Measurements from ENCODE around the gene GSTT2B. TPM values are rescaled to one million over a fixed set of nuclear protein-coding genes. Genes with fewer than 3 reads are reported as not detected.
"Not testable (repeated sequence)": the region's sequence is repeated elsewhere in the genome, so short reads cannot be mapped to it uniquely, and the experiment has no call there.

Gene GSTT2B
- total RNA-seq, result 1.1 TPM
- polyA plus RNA-seq, result 12.8 TPM
- long read RNA-seq, donor 1, result 0 reads
- long read RNA-seq, donor 2, result 0 reads
- long read RNA-seq, donor 3, transcript GSTT2B-201 (5 exons, 1,099 nt), result major isoform, 8 of 10 reads
- long read RNA-seq, donor 3, partial matches to known transcripts, result 0 of 10 reads
- long read RNA-seq, donor 3, other reads (novel, unspliced or antisense), result 0 of 10 reads
- long read RNA-seq, donor 4, result 0 reads
- long read RNA-seq, donor 5, partial matches to known transcripts, result 0 of 3 reads
- long read RNA-seq, donor 5, other reads (novel, unspliced or antisense), result 0 of 3 reads
- long read RNA-seq, donor 6, partial matches to known transcripts, result 0 of 2 reads
- long read RNA-seq, donor 6, other reads (novel, unspliced or antisense), result 0 of 2 reads
- long read RNA-seq, donor 7, result 0 reads
- long read RNA-seq, donor 8, result 0 reads
- long read RNA-seq, donor 9, result 0 reads
- long read RNA-seq, donor 10, partial matches to known transcripts, result 0 of 1 reads
- long read RNA-seq, donor 10, other reads (novel, unspliced or antisense), result 0 of 1 reads

DNA sequence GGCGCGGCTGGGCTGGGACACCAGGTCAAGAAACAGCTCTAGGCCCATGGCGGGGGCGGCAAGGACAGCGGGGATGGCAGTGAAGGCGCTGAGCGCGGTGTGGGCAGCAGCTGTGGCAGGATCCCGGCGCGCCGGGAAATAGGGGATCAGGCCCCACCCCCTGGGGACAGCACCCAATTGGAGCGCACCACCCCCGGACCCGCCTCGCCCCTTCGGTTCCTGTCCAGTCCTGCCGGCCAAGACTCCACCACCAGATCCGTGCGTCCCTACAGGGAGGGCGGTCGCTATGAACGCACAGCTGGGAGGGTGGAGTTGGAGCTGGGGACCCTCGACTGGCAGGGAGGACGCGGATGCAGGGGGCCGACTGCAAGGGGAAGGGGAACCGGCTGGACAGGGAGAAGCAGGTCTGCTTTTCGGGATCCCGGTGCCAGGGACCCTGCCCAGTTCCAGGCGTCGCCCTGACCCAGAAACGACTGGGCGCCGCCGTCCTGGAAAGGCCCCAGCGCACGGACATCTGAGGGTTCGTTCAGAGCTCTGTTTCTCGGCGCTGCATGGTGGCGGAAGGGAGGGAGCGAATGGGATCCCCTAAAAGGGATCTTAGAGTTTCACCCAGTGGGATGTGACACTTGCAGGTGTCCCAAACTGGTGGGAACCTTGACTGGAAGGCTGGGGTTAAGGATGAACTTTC is at the start of gene GSTT2B:
Gene GSTT2B, minus strand, starts transcription at position 112 of the 688 bp plus-strand sequence. Its CDS starts 64 bp downstream, at position 48.
- H3K9me3 ChIP-seq (ENCODE audit: control insufficient read depth in 2 of 2, insufficient read depth in 1 of 2, low read length in 1 of 2); H3K27ac ChIP-seq (ENCODE audit: low read depth in 1 of 2, low read length in 1 of 2); H3K4me3 ChIP-seq (ENCODE audit: low read length in 2 of 2); DNase-seq (ENCODE audit: low read depth in 6 of 9, low spot score in 9 of 9); H3K27me3 ChIP-seq (ENCODE audit: control insufficient read depth in 2 of 2, insufficient read depth in 1 of 2, low read length in 1 of 2); H3K36me3 ChIP-seq (ENCODE audit: control insufficient read depth in 2 of 2, insufficient read depth in 2 of 2, low read length in 1 of 2); H3K4me1 ChIP-seq (ENCODE audit: control insufficient read depth in 2 of 2, insufficient read depth in 2 of 2, low read length in 2 of 2): not testable (repeated sequence)
- no CpG with 5 or more reads among the region's 43 CpGs for WGBS

DNA sequence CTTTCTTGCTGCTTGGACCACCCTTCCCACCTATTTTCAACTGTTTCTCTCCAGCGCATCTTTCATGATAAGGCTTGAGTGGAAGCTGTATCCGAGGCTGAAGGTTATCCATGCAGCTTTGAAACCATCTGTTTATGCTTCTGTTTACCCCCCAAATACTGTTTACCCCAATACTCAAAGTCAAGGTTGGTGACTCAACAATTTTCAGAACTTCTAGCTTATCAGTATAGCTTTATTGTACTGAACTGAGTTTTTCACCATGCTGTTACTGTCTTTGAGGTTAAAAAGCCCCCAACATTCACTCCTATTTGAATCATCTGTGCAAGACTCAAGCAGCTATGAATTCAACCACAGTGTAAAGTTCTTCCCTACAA is 49.0 kb upstream of the GSTT2B start:
- H3K27ac ChIP-seq (ENCODE audit: low read depth in 1 of 2, low read length in 1 of 2), result no peak overlapping the region
- H3K27me3 ChIP-seq (ENCODE audit: control insufficient read depth in 2 of 2, insufficient read depth in 1 of 2, low read length in 1 of 2), result no peaks in the 10 kb centered on the region
- H3K36me3 ChIP-seq (ENCODE audit: control insufficient read depth in 2 of 2, insufficient read depth in 2 of 2, low read length in 1 of 2), result no peaks in the 10 kb centered on the region
- 97% methylated on average over 2 of the region's 2 CpGs for WGBS
- DNase-seq (ENCODE audit: low read depth in 6 of 9, low spot score in 9 of 9), result no peak
- H3K4me1 ChIP-seq (ENCODE audit: control insufficient read depth in 2 of 2, insufficient read depth in 2 of 2, low read length in 2 of 2), result peaks cover 0 to 13% of the 10 kb centered on the region in 2 donors
- no peak overlapping the region for H3K4me3 ChIP-seq (ENCODE audit: low read length in 2 of 2)
- no peaks in the 10 kb centered on the region for H3K9me3 ChIP-seq (ENCODE audit: control insufficient read depth in 2 of 2, insufficient read depth in 1 of 2, low read length in 1 of 2)

- H3K36me3 ChIP-seq (ENCODE audit: control insufficient read depth in 2 of 2, insufficient read depth in 2 of 2, low read length in 1 of 2), result no peaks in the 10 kb centered on the region
- H3K9me3 ChIP-seq (ENCODE audit: control insufficient read depth in 2 of 2, insufficient read depth in 1 of 2, low read length in 1 of 2), result no peaks in the 10 kb centered on the region
- 97% methylated on average over 7 of the region's 7 CpGs for WGBS
- peaks cover 0 to 13% of the 10 kb centered on the region in 2 donors for H3K4me1 ChIP-seq (ENCODE audit: control insufficient read depth in 2 of 2, insufficient read depth in 2 of 2, low read length in 2 of 2)
- DNase-seq (ENCODE audit: low read depth in 6 of 9, low spot score in 9 of 9), result no peak
- no peak overlapping the region for H3K27ac ChIP-seq (ENCODE audit: low read depth in 1 of 2, low read length in 1 of 2)
- no peak overlapping the region for H3K4me3 ChIP-seq (ENCODE audit: low read length in 2 of 2)
- no peaks in the 10 kb centered on the region for H3K27me3 ChIP-seq (ENCODE audit: control insufficient read depth in 2 of 2, insufficient read depth in 1 of 2, low read length in 1 of 2)
Observed at GRCh38 chr22:24009227-24010017, 48.4 kb upstream of the GSTT2B start.

DNA sequence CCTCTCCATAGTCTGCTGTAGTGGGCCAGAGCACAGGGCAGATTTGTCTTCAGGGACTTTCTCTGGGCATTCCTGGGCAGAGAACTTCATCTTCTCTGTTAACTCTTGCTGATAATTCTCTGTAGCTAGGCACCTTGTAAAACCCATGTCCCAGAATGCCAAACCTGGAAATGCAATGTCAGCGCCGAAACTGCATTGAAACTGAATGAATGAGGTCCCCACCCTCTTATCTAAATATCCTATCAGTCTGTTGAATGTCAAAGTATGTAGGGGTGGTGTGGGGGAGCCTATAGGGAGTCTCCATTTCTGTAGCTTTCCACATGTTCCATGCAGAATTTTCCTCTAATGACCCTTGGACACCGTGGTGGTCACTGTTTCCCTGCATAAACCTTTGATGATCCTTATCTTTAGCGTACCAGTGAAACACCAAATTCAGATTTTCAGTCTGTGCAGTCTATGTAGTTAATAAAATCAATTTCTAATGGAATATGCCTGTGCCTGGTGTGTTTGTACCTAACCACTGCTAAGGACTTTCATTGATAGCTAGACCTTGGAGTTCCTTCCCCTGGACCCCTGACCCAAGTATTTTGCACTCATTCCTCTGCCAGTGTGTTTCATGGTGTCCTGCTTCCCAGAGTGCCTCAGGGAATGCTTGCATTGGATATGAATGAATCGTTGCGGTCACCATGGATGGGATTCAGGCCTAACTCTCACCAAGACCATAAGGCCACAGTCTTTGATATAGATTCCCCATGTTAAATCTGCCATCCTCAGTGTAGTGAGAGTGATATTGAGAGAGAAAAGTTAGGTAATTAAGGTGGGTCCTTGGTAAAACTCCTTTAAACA is 47.6 kb upstream of the GSTT2B start:
- H3K27ac ChIP-seq (ENCODE audit: low read depth in 1 of 2, low read length in 1 of 2), result no peak overlapping the region
- no peaks in the 10 kb centered on the region for H3K9me3 ChIP-seq (ENCODE audit: control insufficient read depth in 2 of 2, insufficient read depth in 1 of 2, low read length in 1 of 2)
- no peaks in the 10 kb centered on the region for H3K27me3 ChIP-seq (ENCODE audit: control insufficient read depth in 2 of 2, insufficient read depth in 1 of 2, low read length in 1 of 2)
- 93% methylated on average over 6 of the region's 6 CpGs for WGBS
- no peaks in the 10 kb centered on the region for H3K36me3 ChIP-seq (ENCODE audit: control insufficient read depth in 2 of 2, insufficient read depth in 2 of 2, low read length in 1 of 2)
- no peak overlapping the region for H3K4me3 ChIP-seq (ENCODE audit: low read length in 2 of 2)
- no peak for DNase-seq (ENCODE audit: low read depth in 6 of 9, low spot score in 9 of 9)
- H3K4me1 ChIP-seq (ENCODE audit: control insufficient read depth in 2 of 2, insufficient read depth in 2 of 2, low read length in 2 of 2), result peaks cover 0 to 13% of the 10 kb centered on the region in 2 donors

- DNase-seq (ENCODE audit: low read depth in 6 of 9, low spot score in 9 of 9), result no peak
- Histone ChIP-seq H3K4me1 (ENCODE audit: control insufficient read depth in 2 of 2, insufficient read depth in 2 of 2, low read length in 2 of 2) (peaks cover 0 to 13% of the 10 kb centered on the region in 2 donors), H3K36me3 (ENCODE audit: control insufficient read depth in 2 of 2, insufficient read depth in 2 of 2, low read length in 1 of 2) (no peaks in the 10 kb centered on the region), H3K9me3 (ENCODE audit: control insufficient read depth in 2 of 2, insufficient read depth in 1 of 2, low read length in 1 of 2) (no peaks in the 10 kb centered on the region), H3K27me3 (ENCODE audit: control insufficient read depth in 2 of 2, insufficient read depth in 1 of 2, low read length in 1 of 2) (no peaks in the 10 kb centered on the region), H3K4me3 (ENCODE audit: low read length in 2 of 2) (no peak overlapping the region), H3K27ac (ENCODE audit: low read depth in 1 of 2, low read length in 1 of 2) (no peak overlapping the region)
- WGBS, result 95% methylated on average over 1 of the region's 1 CpG
Observed at GRCh38 chr22:24008022-24008283, 47.0 kb upstream of the GSTT2B start.

DNA sequence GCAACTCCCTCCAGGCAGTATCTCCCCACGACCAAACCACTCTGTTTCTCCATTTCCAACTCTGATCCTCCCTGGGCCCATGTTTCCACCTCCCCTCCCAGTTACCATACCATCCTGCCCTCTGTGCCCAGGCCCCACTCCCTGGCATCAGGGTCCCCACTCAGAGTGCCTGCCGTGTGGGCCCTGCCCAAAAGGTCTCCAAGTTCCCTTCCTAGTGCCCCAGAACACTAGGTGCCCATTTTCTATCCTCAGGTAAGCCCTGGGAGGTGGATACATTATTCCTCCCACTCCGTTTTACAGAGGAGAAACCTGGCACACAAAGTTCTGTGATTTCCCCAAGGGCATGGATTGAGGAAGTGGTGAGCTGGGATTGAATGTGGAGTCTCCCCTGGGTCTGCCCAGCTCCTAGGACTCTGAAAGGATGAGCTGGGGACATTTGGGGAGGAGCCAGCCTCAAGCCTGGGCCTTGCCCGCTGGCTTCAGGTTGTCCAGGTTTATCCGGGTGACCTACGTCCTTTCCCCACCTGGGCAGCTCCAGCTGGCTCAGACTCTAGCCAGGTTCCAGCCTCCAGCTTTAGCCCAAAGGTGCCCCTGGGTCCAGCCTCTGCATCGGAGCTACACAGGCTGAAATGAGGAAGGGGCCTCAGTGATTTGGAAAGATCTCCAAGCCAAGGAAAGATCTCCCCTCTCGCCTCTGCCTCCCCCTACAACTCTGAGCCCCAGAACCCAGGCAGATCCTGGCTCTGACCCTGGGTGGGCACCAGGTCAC is 46.4 kb upstream of the GSTT2B start:
- DNase-seq (ENCODE audit: low read depth in 6 of 9, low spot score in 9 of 9), result no peak
- Histone ChIP-seq H3K9me3 (ENCODE audit: control insufficient read depth in 2 of 2, insufficient read depth in 1 of 2, low read length in 1 of 2) (no peaks in the 10 kb centered on the region), H3K27me3 (ENCODE audit: control insufficient read depth in 2 of 2, insufficient read depth in 1 of 2, low read length in 1 of 2) (no peaks in the 10 kb centered on the region), H3K36me3 (ENCODE audit: control insufficient read depth in 2 of 2, insufficient read depth in 2 of 2, low read length in 1 of 2) (no peaks in the 10 kb centered on the region), H3K27ac (ENCODE audit: low read depth in 1 of 2, low read length in 1 of 2) (no peak overlapping the region), H3K4me1 (ENCODE audit: control insufficient read depth in 2 of 2, insufficient read depth in 2 of 2, low read length in 2 of 2) (peaks cover 0 to 11% of the 10 kb centered on the region in 2 donors), H3K4me3 (ENCODE audit: low read length in 2 of 2) (no peak overlapping the region)
- 94% methylated on average over 8 of the region's 8 CpGs for WGBS

DNA sequence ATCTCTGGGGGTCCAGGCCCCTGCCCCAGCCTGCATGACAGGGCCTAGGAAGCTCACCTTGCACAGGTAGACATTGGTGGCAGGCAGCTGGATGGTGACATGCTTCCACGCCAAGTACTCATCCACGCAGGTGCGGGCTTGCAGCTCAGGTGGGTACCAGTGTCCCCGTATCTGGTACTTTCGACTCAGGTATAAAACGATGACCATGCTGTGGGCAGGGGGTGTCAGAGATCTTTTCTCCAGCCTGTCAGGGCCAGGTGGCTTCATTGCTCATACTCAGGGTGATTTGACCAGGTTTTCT is 45.9 kb upstream of the GSTT2B start:
- 96% methylated on average over 6 of the region's 6 CpGs for WGBS

GRCh38 chr22:24006207-24006913 is 45.4 kb upstream of the GSTT2B start:
- Histone ChIP-seq H3K9me3 (ENCODE audit: control insufficient read depth in 2 of 2, insufficient read depth in 1 of 2, low read length in 1 of 2) (no peaks in the 10 kb centered on the region), H3K36me3 (ENCODE audit: control insufficient read depth in 2 of 2, insufficient read depth in 2 of 2, low read length in 1 of 2) (no peaks in the 10 kb centered on the region), H3K4me3 (ENCODE audit: low read length in 2 of 2) (no peak overlapping the region), H3K27ac (ENCODE audit: low read depth in 1 of 2, low read length in 1 of 2) (no peak overlapping the region), H3K4me1 (ENCODE audit: control insufficient read depth in 2 of 2, insufficient read depth in 2 of 2, low read length in 2 of 2) (peaks cover 0 to 5% of the 10 kb centered on the region in 2 donors), H3K27me3 (ENCODE audit: control insufficient read depth in 2 of 2, insufficient read depth in 1 of 2, low read length in 1 of 2) (no peaks in the 10 kb centered on the region)
- DNase-seq (ENCODE audit: low read depth in 6 of 9, low spot score in 9 of 9), result no peak
- WGBS, result 94% methylated on average over 10 of the region's 10 CpGs

More for the DNA sequence above, 45.9 kb upstream of the GSTT2B start:
- Histone ChIP-seq H3K27ac (ENCODE audit: low read depth in 1 of 2, low read length in 1 of 2) (no peak overlapping the region), H3K36me3 (ENCODE audit: control insufficient read depth in 2 of 2, insufficient read depth in 2 of 2, low read length in 1 of 2) (no peaks in the 10 kb centered on the region), H3K4me1 (ENCODE audit: control insufficient read depth in 2 of 2, insufficient read depth in 2 of 2, low read length in 2 of 2) (peaks cover 0 to 8% of the 10 kb centered on the region in 2 donors), H3K9me3 (ENCODE audit: control insufficient read depth in 2 of 2, insufficient read depth in 1 of 2, low read length in 1 of 2) (no peaks in the 10 kb centered on the region), H3K4me3 (ENCODE audit: low read length in 2 of 2) (no peak overlapping the region), H3K27me3 (ENCODE audit: control insufficient read depth in 2 of 2, insufficient read depth in 1 of 2, low read length in 1 of 2) (no peaks in the 10 kb centered on the region)
- no peak for DNase-seq (ENCODE audit: low read depth in 6 of 9, low spot score in 9 of 9)

Data from thymus (tissue), 14 donors.